Aorta (tissue), 5 donors: Measurements from ENCODE around the gene NSRP1. TPM values are rescaled to one million over a fixed set of nuclear protein-coding genes. Genes with fewer than 3 reads are reported as not detected.

Experiments used
- ATAC-seq: fragments of 200-7000 bp; cut with Tn5 transposase; one replicate; pipeline ENCODE4 v1.9.1; 2022; ENCODE audit warnings: moderate library complexity; ENCODE audit not compliant: low FRiP score
- DNase-seq, 2 donors: peaks; one replicate each; pipeline ENCODE4 v3.0.0-alpha.2; 2020
- H3K27ac ChIP-seq, 2 donors: one replicate each; pipeline ENCODE4 v1.5.1; 2013; ENCODE audit warnings: low read length in 2 of 2, mild to moderate bottlenecking in 2 of 2, moderate library complexity in 2 of 2, control low read depth in 1 of 2, inconsistent platforms in 1 of 2, low read depth in 1 of 2
- H3K27me3 ChIP-seq, 2 donors: one replicate each; pipeline ENCODE4 v1.6.1; 2013; ENCODE audit warnings: control low read depth in 1 of 2, low read length in 1 of 2, mild to moderate bottlenecking in 1 of 2, moderate library complexity in 1 of 2; ENCODE audit not compliant: insufficient read depth in 2 of 2, control insufficient read depth in 1 of 2
- H3K36me3 ChIP-seq, 2 donors: one replicate each; pipeline ENCODE4 v1.6.1; 2013; ENCODE audit warnings: control low read depth in 1 of 2, low read length in 1 of 2, mild to moderate bottlenecking in 1 of 2; ENCODE audit not compliant: insufficient read depth in 2 of 2, control insufficient read depth in 1 of 2
- H3K4me1 ChIP-seq, 2 donors: one replicate each; pipeline ENCODE4 v1.6.1; 2013; ENCODE audit warnings: low read length in 2 of 2, control low read depth in 1 of 2, mild to moderate bottlenecking in 1 of 2, moderate library complexity in 1 of 2; ENCODE audit not compliant: insufficient read depth in 2 of 2, control insufficient read depth in 1 of 2
- H3K4me3 ChIP-seq, 2 donors: one replicate each; pipeline ENCODE4 v1.5.1; 2013; ENCODE audit warnings: low read length in 2 of 2, control low read depth in 1 of 2, mild to moderate bottlenecking in 1 of 2
- H3K9me3 ChIP-seq: one replicate; pipeline ENCODE4 v1.6.1; 2013; ENCODE audit warnings: mild to moderate bottlenecking, low read length; ENCODE audit not compliant: control insufficient read depth
- WGBS, 2 donors: extraction: QIAGEN DNeasy Blood & Tissue Kit; methylation state at CpG; one replicate each; pipeline ENCODE4 v1.1.7; 2013; 5-methylcytosine and 5-hydroxymethylcytosine counted together
- intact Hi-C, 2 donors: fragments of 100-400 bp; cut with DNase I; formaldehyde crosslinking; loops; one replicate each; pipeline versions ENCODE4 v1.14.2 to v1.15.0; 2022
- polyA plus RNA-seq, 2 donors: library from polyadenylated mRNA; stranded (reverse); fragments of 200-250 nt; gene quantifications; one replicate each; pipeline ENCODE4 v1.2.3, GENCODE V29; 2013
- total RNA-seq, 2 donors: library from RNA; stranded (reverse); fragmentation: NEBNext Ultra II Directional; extraction: Animal tissue kit (Norgen Biotek cat#: 25700); gene quantifications; one replicate each; pipeline ENCODE4 v1.2.1, GENCODE V29; 2021
- donor health status: healthy with polysubstance abuse.
- donor health status: Bipolar disorder and iron deficiency.
- donor health status: DM: no; HTN: no; CAD: no.
- donor health status: DM: no; HTN: no; CAD: no.
- donor health status: DM: yes; HTN: yes; CAD: no.

The NSRP1 gene
- total and polyA plus RNA-seq, 4 donors, result 39.5 to 91.9 (median 60.0) TPM

DNA sequence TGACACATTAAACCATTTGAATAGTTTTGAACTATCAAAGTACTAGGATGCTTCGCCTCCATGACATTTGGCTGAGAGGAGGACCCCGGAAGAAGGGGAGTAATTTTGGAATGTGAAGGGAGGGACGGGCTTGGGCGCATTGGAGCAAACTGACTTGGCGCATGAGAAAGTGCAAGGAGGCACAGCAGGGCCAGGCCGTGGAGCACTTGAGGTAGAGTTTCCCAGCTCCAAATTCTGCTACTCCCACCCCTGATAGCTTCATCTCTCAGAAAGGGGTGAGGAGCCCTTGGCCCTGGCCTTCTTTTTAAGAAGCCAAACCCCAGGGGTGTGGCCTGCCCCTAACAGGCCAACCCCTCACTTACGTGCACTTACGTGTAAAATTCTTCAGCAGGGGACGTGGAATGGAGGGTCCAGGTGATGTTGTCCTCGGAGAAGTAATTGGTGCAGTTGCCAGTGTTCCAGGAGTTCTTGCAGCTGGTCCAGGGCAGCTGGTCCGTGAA, 101.2 kb downstream of the NSRP1 start:
- H3K36me3 ChIP-seq, result no peaks in the 10 kb centered on the region
- ATAC-seq (no peak), DNase-seq (no peak)
- no peak overlapping the region for H3K4me3 ChIP-seq
- no peaks in the 10 kb centered on the region for H3K9me3 ChIP-seq
- H3K27ac ChIP-seq, result no peak overlapping the region
- intact Hi-C loops, result no loop called here
- H3K4me1 ChIP-seq, result no peaks in the 10 kb centered on the region
- H3K27me3 ChIP-seq, result no peaks in the 10 kb centered on the region
- whole genome bisulfite sequencing, 2 donors, result 96% methylated on average over 11 of the region's 11 CpGs

DNA sequence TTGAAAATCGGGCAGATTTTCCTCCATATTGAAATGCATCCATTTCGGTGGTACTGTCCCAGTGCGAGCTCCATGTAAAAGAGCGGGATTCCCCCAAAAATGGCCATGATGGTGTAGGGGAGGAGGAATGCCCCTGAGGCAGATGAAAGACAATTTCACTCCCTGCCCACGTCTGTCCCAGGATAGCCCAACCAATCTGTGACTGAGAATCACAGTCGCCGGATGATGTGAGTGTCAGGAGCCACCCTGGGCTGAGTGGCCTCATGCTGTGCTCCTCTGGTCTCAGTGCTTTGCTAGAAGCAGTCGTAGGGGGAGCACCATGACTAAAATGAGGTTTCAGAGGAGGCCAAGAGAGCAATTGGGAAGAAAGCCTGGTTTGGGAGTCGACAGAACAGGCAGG, 102.2 kb downstream of the NSRP1 start:
- WGBS, 2 donors, result 87 to 89% methylated on average over 9 of the region's 9 CpGs
- no peak overlapping the region for H3K4me3 ChIP-seq
- intact Hi-C loops, result no loop called here
- H3K4me1 ChIP-seq, result no peaks in the 10 kb centered on the region
- H3K36me3 ChIP-seq, result no peaks in the 10 kb centered on the region
- no peak overlapping the region for H3K27ac ChIP-seq
- H3K9me3 ChIP-seq, result no peaks in the 10 kb centered on the region
- no peak for DNase-seq
- ATAC-seq, result no peak
- H3K27me3 ChIP-seq, result no peaks in the 10 kb centered on the region

GRCh38 chr17:30219315-30219714, 102.7 kb downstream of the NSRP1 start:
- Histone ChIP-seq H3K27me3 (no peaks in the 10 kb centered on the region), H3K4me1 (no peaks in the 10 kb centered on the region), H3K4me3 (no peak overlapping the region), H3K27ac (no peak overlapping the region), H3K36me3 (no peaks in the 10 kb centered on the region), H3K9me3 (no peaks in the 10 kb centered on the region)
- intact Hi-C loops, result no loop called here
- ATAC-seq (no peak), DNase-seq (no peak)
- 92 to 93% methylated on average over 4 of the region's 4 CpGs for WGBS, 2 donors

DNA sequence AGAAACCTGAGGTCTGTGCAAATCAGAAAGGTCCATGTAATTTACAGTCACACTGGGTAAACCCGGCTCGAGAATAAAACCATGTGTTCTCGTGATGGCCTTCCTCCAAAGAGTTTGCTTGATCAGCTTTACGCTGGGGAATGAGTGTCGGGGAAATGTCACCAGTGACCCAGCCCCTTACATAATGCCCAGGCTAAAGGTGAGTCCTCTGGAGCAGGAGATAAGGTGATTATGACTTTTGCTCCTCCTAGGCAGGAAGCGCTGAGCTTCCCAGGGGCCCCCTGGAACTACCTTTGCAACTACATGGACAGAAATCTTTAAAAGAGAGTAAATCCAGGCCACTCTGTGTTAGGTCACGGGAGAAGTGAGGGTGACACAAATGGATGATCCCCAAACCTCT, 103.2 kb downstream of the NSRP1 start:
- no peaks in the 10 kb centered on the region for H3K4me1 ChIP-seq
- intact Hi-C loops, result no loop called here
- DNase-seq (no peak), ATAC-seq (no peak)
- H3K27ac ChIP-seq, result no peak overlapping the region
- whole genome bisulfite sequencing, 2 donors, result 78 to 82% methylated on average over 7 of the region's 7 CpGs
- no peaks in the 10 kb centered on the region for H3K27me3 ChIP-seq
- no peaks in the 10 kb centered on the region for H3K9me3 ChIP-seq
- H3K36me3 ChIP-seq, result no peaks in the 10 kb centered on the region
- H3K4me3 ChIP-seq, result no peak overlapping the region

- Histone ChIP-seq H3K27me3 (no peaks in the 10 kb centered on the region), H3K4me1 (no peaks in the 10 kb centered on the region), H3K27ac (no peak overlapping the region), H3K9me3 (no peaks in the 10 kb centered on the region), H3K4me3 (no peak overlapping the region), H3K36me3 (no peaks in the 10 kb centered on the region)
- intact Hi-C loops, result no loop called here
- ATAC-seq (no peak), DNase-seq (no peak)
- WGBS, 2 donors, result 82 to 86% methylated on average over 5 of the region's 5 CpGs
Measured at GRCh38 chr17:30220414-30220813, 103.8 kb downstream of the NSRP1 start.

DNA sequence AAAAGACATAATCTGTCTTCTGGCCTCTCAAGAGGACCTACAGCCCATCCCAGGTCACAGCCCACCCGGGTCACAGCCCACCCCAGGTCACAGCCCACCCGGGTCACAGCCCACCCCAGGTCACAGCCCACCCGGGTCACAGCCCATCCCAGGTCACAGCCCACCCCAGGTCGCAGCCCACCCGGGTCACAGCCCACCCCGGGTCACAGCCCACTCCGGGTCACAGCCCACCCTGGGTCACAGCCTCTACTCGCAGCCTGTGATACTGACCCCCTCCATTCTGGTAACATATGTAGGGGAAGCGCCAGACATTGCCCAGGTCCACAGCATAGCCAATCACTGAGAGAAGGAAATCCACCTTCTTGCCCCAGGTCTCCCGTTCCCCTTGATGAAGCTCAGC, 104.7 kb downstream of the NSRP1 start:
- DNase-seq (peak in 1 of 2 donors; percentile 53), ATAC-seq (no peak)
- Histone ChIP-seq H3K27me3 (no peaks in the 10 kb centered on the region), H3K36me3 (no peaks in the 10 kb centered on the region), H3K27ac (no peak overlapping the region), H3K4me1 (no peaks in the 10 kb centered on the region), H3K9me3 (no peaks in the 10 kb centered on the region), H3K4me3 (no peak overlapping the region)
- WGBS, 2 donors, result 89 to 91% methylated on average over 10 of the region's 10 CpGs
- intact Hi-C loops, result no loop called here

- Histone ChIP-seq H3K27me3 (no peaks in the 10 kb centered on the region), H3K9me3 (no peaks in the 10 kb centered on the region), H3K27ac (no peak overlapping the region), H3K36me3 (no peaks in the 10 kb centered on the region), H3K4me3 (no peak overlapping the region), H3K4me1 (no peaks in the 10 kb centered on the region)
- DNase-seq (no peak), ATAC-seq (no peak)
- intact Hi-C loops, result no loop called here
- WGBS, 2 donors, result 94 to 98% methylated on average over 4 of the region's 4 CpGs
Measured at GRCh38 chr17:30222251-30222650, 105.6 kb downstream of the NSRP1 start.

DNA sequence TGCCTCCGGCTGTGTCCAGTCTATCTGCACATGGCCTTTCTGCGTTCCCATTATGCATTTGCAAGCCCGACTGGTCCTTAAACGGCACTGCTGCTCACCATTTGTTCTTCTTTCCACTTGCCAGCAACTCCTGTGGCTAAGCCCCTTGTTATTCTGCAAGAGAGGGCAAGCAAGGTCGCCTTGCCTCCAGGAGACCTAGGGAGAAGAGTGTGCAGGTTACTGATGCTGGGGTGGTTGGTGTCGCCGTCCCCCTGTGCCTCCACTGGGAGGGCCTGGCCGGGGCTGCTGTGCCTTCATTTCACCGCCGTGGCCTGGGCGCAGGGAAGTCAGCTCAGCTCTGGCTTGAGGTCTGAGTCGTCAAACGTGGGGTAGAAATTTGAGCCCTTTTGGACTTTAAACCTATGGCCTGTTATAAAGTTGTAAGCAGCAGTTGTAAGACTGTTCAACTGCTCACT, 106.1 kb downstream of the NSRP1 start:
- Histone ChIP-seq H3K27ac (no peak overlapping the region), H3K4me3 (no peak overlapping the region), H3K4me1 (no peaks in the 10 kb centered on the region), H3K36me3 (no peaks in the 10 kb centered on the region), H3K9me3 (no peaks in the 10 kb centered on the region), H3K27me3 (no peaks in the 10 kb centered on the region)
- DNase-seq (peak in 1 of 2 donors; percentile 51), ATAC-seq (no peak)
- intact Hi-C loops, result no loop called here
- WGBS, 2 donors, result 88 to 89% methylated on average over 13 of the region's 13 CpGs

GRCh38 chr17:30224419-30224960, 107.9 kb downstream of the NSRP1 start:
- no peaks in the 10 kb centered on the region for H3K4me1 ChIP-seq
- no peaks in the 10 kb centered on the region for H3K9me3 ChIP-seq
- intact Hi-C loops, result no loop called here
- H3K4me3 ChIP-seq, result no peak overlapping the region
- WGBS, 2 donors, result 61% methylated on average over 8 of the region's 8 CpGs
- H3K27me3 ChIP-seq, result no peaks in the 10 kb centered on the region
- no peak for ATAC-seq
- H3K36me3 ChIP-seq, result no peaks in the 10 kb centered on the region
- no peak for DNase-seq
- H3K27ac ChIP-seq, result no peak overlapping the region
